Ovary (tissue), 3 donors: ENCODE data around the gene RHCG.

Experiments
- CTCF ChIP-seq, 3 donors: fragments of 450-650 bp in 2 of 3; fragments of 200-600 bp in 1 of 3; IDR thresholded peaks; one replicate each; pipeline versions ENCODE4 v1.5.1 to v1.8.0; 2016 to 2022; ENCODE audit warnings: antibody characterized with exemption in 3 of 3, mild to moderate bottlenecking in 1 of 3
- EP300 ChIP-seq: sonication (generic); formaldehyde crosslinking; IDR thresholded peaks from one replicate; pipeline ENCODE4 v1.6.1; 2017; ENCODE audit warnings: antibody characterized with exemption
- donor health status: DM: no; HTN: no; CAD: no.

GRCh38 chr15:89433686-89434085 is 62.7 kb downstream of the RHCG start:
- TF ChIP-seq CTCF (IDR thresholded peaks at IDR 0.05) = no peak
- TF ChIP-seq EP300 = no peak
